ENCODE data around the gene ECE2. TPM values are rescaled to one million over a fixed set of nuclear protein-coding genes. Genes with fewer than 3 reads are reported as not detected.

ECE2 gene
- total RNA-seq, 4 donors from 2014 or later = not detected

DNA sequence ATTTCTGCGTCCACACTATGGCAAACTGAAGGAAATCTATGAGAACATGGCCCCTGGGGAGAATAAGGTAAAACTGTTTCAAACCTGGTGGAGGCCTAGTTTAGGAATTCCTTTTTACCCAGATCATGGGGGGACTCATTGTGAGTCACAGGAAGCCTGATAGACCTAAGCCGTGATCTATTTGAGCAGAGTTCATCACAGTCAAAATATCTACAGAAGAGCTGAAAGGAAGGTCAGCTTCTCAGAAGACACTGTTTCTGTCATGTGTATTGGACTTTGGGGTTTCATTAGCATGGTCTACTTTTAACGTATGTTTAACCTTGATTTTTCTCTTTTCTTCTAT is 24.5 kb downstream of the ECE2 start:
- intact Hi-C loops (cut with DNase I; ENCODE audit: low total_unique reads) = loop anchor here (10.0 kb wide), 1 partner anchor 54 kb away; no protein-coding TSS in a partner anchor
- 84 to 89% methylated on average over 3 of the region's 3 CpGs for WGBS, 2 donors (ENCODE audit: low coverage in 1 of 2)
- Histone ChIP-seq H3K36me3 (peaks cover 0 to 40% (median 20%) of the 10 kb centered on the region in 4 donors), H3K27me3 (no peaks in the 10 kb centered on the region), H3K27ac (peak overlapping the region in 1 of 4 donors; percentile 88), H3K4me3 (peak overlapping the region in 1 of 4 donors; percentile 67), H3K9me3 (no peaks in the 10 kb centered on the region), H3K4me1 (peaks cover 7 to 26% (median 12%) of the 10 kb centered on the region in 4 donors)
- TF ChIP-seq EP300 (IDR thresholded peaks at IDR 0.05; ENCODE audit: low read depth) (no peak), POLR2A (IDR thresholded peaks at IDR 0.05) (no peak), POLR2AphosphoS5 (IDR thresholded peaks at IDR 0.05) (no peak)
- TF ChIP-seq, protein P1, sequence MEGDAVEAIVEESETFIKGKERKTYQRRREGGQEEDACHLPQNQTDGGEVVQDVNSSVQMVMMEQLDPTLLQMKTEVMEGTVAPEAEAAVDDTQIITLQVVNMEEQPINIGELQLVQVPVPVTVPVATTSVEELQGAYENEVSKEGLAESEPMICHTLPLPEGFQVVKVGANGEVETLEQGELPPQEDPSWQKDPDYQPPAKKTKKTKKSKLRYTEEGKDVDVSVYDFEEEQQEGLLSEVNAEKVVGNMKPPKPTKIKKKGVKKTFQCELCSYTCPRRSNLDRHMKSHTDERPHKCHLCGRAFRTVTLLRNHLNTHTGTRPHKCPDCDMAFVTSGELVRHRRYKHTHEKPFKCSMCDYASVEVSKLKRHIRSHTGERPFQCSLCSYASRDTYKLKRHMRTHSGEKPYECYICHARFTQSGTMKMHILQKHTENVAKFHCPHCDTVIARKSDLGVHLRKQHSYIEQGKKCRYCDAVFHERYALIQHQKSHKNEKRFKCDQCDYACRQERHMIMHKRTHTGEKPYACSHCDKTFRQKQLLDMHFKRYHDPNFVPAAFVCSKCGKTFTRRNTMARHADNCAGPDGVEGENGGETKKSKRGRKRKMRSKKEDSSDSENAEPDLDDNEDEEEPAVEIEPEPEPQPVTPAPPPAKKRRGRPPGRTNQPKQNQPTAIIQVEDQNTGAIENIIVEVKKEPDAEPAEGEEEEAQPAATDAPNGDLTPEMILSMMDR (IDR thresholded peaks at IDR 0.05) = no peak
- DNase-seq = no peak
- in situ Hi-C loops (cut with MboI; ENCODE audit: low pct_ligation_motif_present in 1 of 4, low pct_unique_long_range_greater_than_20kb in 1 of 4, low sequenced_read_pairs in 3 of 4) = no loop called here

DNA sequence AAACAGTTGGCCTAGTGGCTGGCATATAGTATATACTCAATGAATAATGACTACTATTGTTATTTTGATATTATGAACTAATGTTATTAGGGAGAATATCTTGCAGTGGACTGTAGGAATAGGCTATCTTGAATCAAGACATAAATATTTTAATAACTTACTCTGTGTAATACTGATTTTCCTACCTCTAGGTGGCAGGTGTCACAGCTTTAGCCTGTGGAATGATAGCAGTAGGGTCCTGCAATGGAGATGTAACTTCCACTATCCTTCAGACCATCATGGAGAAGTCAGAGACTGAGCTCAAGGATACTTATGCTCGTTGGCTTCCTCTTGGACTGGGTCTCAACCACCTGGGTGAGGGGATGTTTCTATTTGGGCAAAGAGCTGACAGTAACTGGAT is 29.8 kb downstream of the ECE2 start:
- H3K4me1 ChIP-seq = peaks cover 0 to 16% (median 7%) of the 10 kb centered on the region in 4 donors
- in situ Hi-C loops (cut with MboI; ENCODE audit: low pct_ligation_motif_present in 1 of 4, low pct_unique_long_range_greater_than_20kb in 1 of 4, low sequenced_read_pairs in 3 of 4) = no loop called here
- no peak for DNase-seq

DNA sequence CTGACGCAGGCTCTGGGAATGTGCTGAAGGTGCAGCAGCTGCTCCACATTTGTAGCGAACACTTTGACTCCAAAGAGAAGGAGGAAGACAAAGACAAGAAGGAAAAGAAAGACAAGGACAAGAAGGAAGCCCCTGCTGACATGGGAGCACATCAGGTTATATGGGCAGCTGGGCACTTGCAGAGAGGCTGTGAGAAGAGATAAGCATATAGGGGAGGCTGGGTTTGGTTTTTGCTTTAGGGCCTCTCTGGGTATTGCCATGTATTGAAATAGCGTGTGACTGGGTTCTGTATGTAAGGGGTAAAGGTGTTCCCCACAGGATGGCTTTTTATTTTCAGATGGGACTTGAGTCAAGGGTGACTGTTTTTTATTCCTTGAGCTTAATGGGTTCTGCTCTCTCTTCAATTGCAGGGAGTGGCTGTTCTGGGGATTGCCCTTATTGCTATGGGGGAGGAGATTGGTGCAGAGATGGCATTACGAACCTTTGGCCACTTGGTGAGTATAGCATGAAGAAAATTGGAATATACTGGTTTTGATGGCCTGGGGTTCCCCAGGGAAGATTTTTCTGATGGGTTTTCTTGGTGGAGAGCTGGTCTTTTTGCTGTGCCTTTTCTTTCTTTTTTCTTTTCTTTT is 30.6 kb downstream of the ECE2 start:
- Histone ChIP-seq H3K27ac (peak overlapping the region; percentile 9 to 64 (median 58)), H3K36me3 (peaks cover 0 to 46% (median 22%) of the 10 kb centered on the region in 4 donors), H3K4me3 (no peak overlapping the region), H3K27me3 (no peaks in the 10 kb centered on the region), H3K4me1 (peaks cover 0 to 13% (median 5%) of the 10 kb centered on the region in 4 donors), H3K9me3 (no peaks in the 10 kb centered on the region)
- WGBS, 2 donors (ENCODE audit: low coverage in 1 of 2) = 77 to 79% methylated on average over 3 to 4 of the region's 4 CpGs
- no peak for TF ChIP-seq EP300 (IDR thresholded peaks at IDR 0.05; ENCODE audit: low read depth)
- peak in 1 of 3 donors; percentile 9 for TF ChIP-seq POLR2AphosphoS5 (IDR thresholded peaks at IDR 0.05)
- no peak for DNase-seq
- in situ Hi-C loops (cut with MboI; ENCODE audit: low pct_ligation_motif_present in 1 of 4, low pct_unique_long_range_greater_than_20kb in 1 of 4, low sequenced_read_pairs in 3 of 4) = no loop called here
- intact Hi-C loops (cut with DNase I; ENCODE audit: low total_unique reads) = loop anchor here (10.0 kb wide), 1 partner anchor 48 kb away; no protein-coding TSS in a partner anchor

More for the DNA sequence above, 29.8 kb downstream of the ECE2 start:
- intact Hi-C loops (cut with DNase I; ENCODE audit: low total_unique reads) = loop anchor here (10.0 kb wide), 1 partner anchor 49 kb away; no protein-coding TSS in a partner anchor
- no peak overlapping the region for H3K4me3 ChIP-seq
- no peaks in the 10 kb centered on the region for H3K9me3 ChIP-seq
- H3K27me3 ChIP-seq = no peaks in the 10 kb centered on the region
- WGBS, 2 donors (ENCODE audit: low coverage in 1 of 2) = 50 to 72% methylated on average over 1 of the region's 1 CpG
- peaks cover 0 to 52% (median 25%) of the 10 kb centered on the region in 4 donors for H3K36me3 ChIP-seq
- H3K27ac ChIP-seq = peak overlapping the region in 2 of 4 donors; percentile 59 to 64
- TF ChIP-seq EP300 (IDR thresholded peaks at IDR 0.05; ENCODE audit: low read depth) = no peak
- TF ChIP-seq, protein P1 (IDR thresholded peaks at IDR 0.05) = peak; percentile 24 to 43 (median 34)

DNA sequence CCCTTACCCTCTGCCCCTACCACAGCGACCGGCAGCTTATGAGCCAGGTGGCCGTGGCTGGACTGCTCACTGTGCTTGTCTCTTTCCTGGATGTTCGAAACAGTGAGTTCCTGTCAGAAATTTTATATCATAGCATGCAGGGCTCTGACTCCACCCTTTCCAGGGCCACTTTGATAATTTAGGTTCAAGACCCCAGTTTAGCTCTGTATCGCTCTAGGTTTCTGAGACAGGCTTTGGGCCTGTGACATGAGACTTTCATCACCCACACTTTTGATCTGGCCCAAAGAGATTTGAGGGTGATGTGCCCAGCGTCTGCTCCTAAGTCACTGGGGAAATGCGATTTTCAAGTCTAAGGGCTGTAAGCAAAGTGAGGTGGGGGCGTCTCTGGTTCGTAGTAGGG is 32.1 kb downstream of the ECE2 start:
- intact Hi-C loops (cut with DNase I; ENCODE audit: low total_unique reads) = loop anchor here (10.0 kb wide), 1 partner anchor 47 kb away; no protein-coding TSS in a partner anchor
- no peaks in the 10 kb centered on the region for H3K27me3 ChIP-seq
- H3K4me3 ChIP-seq = no peak overlapping the region
- peaks cover 0 to 13% (median 5%) of the 10 kb centered on the region in 4 donors for H3K4me1 ChIP-seq
- in situ Hi-C loops (cut with MboI; ENCODE audit: low pct_ligation_motif_present in 1 of 4, low pct_unique_long_range_greater_than_20kb in 1 of 4, low sequenced_read_pairs in 3 of 4) = no loop called here
- no peak for DNase-seq
- peaks cover 0 to 31% (median 15%) of the 10 kb centered on the region in 4 donors for H3K36me3 ChIP-seq
- WGBS, 2 donors (ENCODE audit: low coverage in 1 of 2) = 96 to 100% methylated on average over 3 to 9 of the region's 9 CpGs
- H3K27ac ChIP-seq = no peak overlapping the region
- no peak for TF ChIP-seq POLR2AphosphoS5 (IDR thresholded peaks at IDR 0.05)
- TF ChIP-seq POLR2A (IDR thresholded peaks at IDR 0.05) = no peak
- TF ChIP-seq, protein P1 (IDR thresholded peaks at IDR 0.05) = no peak
- TF ChIP-seq EP300 (IDR thresholded peaks at IDR 0.05; ENCODE audit: low read depth) = no peak
- H3K9me3 ChIP-seq = no peaks in the 10 kb centered on the region
